SK-N-SH (cell line): ENCODE measurements around the gene HRH1. TPM values are rescaled to one million over a fixed set of nuclear protein-coding genes. Genes with fewer than 3 reads are reported as not detected.
A peak's percentile ranks its signal among the peaks of the same experiment; 100 is the strongest.

Experiments used
- CTCF ChIA-PET: fragments of 300-600, 350-600 bp; formaldehyde crosslinking; extraction: SDS; loops from one replicate; lab custom pipeline; 2021; lab: Yijun Ruan, JAX
- POLR2A ChIA-PET: fragments of 350-600 bp; sonication (Branson Sonifier 250); formaldehyde crosslinking; extraction: SDS; loops from one replicate; lab custom pipeline; 2020; ENCODE audit warnings: antibody characterized with exemption, inconsistent platforms; lab: Yijun Ruan, JAX
- DNase-seq: peaks from one replicate; pipeline ENCODE4 v3.0.0; 2012
- H2AFZ ChIP-seq: fragments of 200-600 bp; sonication (generic); 2 replicates; pipeline ENCODE4 v1.8.1; 2016; ENCODE audit warnings: antibody characterized with exemption, mild to moderate bottlenecking, low read depth
- H3F3A ChIP-seq: fragments of 200-600 bp; sonication (generic); replicated peaks from 2 replicates; pipeline ENCODE3; 2016; ENCODE audit warnings: antibody characterized with exemption, mild to moderate bottlenecking; ENCODE audit not compliant: insufficient read depth
- H3K27ac ChIP-seq, 2 experiments: fragments of 200-500 bp in 1 of 2; fragments of 200-600 bp in 1 of 2; sonication (Bioruptor generic) in 1 of 2; sonication (generic), shearing (Covaris generic) in 1 of 2; 2 replicates each; pipeline versions ENCODE4 v1.5.1 to v1.6.1; 2014 to 2016; ENCODE audit warnings: low read depth in 2 of 2, inconsistent platforms in 1 of 2, low read length in 1 of 2, mild to moderate bottlenecking in 1 of 2, mixed read lengths in 1 of 2
- H3K27me3 ChIP-seq: fragments of 200-600 bp; sonication (generic), shearing (Covaris generic); 2 replicates; pipeline ENCODE4 v1.6.1; 2016; ENCODE audit warnings: mixed run types; ENCODE audit not compliant: insufficient read depth
- H3K36me3 ChIP-seq, 2 experiments: fragments of 200-500 bp in 1 of 2; fragments of 200-600 bp in 1 of 2; sonication (Bioruptor generic) in 1 of 2; sonication (generic) in 1 of 2; replicated peaks in 1 of 2; 2 replicates each; pipeline versions ENCODE3 to v1.5.1; 2014 to 2016; ENCODE audit warnings: low read length in 1 of 2, mild to moderate bottlenecking in 1 of 2; ENCODE audit not compliant: insufficient read depth in 2 of 2, control insufficient read depth in 1 of 2
- H3K4me1 ChIP-seq, 2 experiments: fragments of 200-500 bp in 1 of 2; fragments of 200-600 bp in 1 of 2; sonication (Bioruptor generic) in 1 of 2; sonication (generic), shearing (Covaris generic) in 1 of 2; 2 replicates each; pipeline versions ENCODE4 v1.5.1 to v1.6.1; 2014 to 2016; ENCODE audit warnings: low read depth in 1 of 2, low read length in 1 of 2, mixed run types in 1 of 2; ENCODE audit not compliant: insufficient read depth in 2 of 2, control insufficient read depth in 1 of 2
- H3K4me2 ChIP-seq: fragments of 200-600 bp; sonication (generic), shearing (Covaris generic); 2 replicates; pipeline ENCODE4 v1.6.1; 2017; ENCODE audit warnings: mixed run types
- H3K4me3 ChIP-seq, 2 experiments: fragments of 200-500 bp in 1 of 2; fragments of 200-600 bp in 1 of 2; sonication (Bioruptor generic) in 1 of 2; sonication (generic), shearing (Covaris generic) in 1 of 2; 2 replicates each; pipeline versions ENCODE4 v1.5.1 to v1.8.1; 2014 to 2016; ENCODE audit warnings: low read depth in 2 of 2, inconsistent platforms in 1 of 2, low read length in 1 of 2, mild to moderate bottlenecking in 1 of 2, mixed read lengths in 1 of 2, moderate library complexity in 1 of 2
- H3K79me2 ChIP-seq: fragments of 200-600 bp; sonication (generic); 2 replicates; pipeline ENCODE4 v1.8.1; 2017; ENCODE audit warnings: mild to moderate bottlenecking; ENCODE audit not compliant: insufficient read depth
- H3K9ac ChIP-seq: fragments of 200-600 bp; sonication (generic); 2 replicates; pipeline ENCODE4 v1.6.1; 2017; ENCODE audit warnings: mixed run types
- H3K9me2 ChIP-seq: fragments of 200-600 bp; sonication (generic); 2 replicates; pipeline ENCODE4 v1.6.1; 2017; ENCODE audit warnings: mixed run types
- H3K9me3 ChIP-seq: fragments of 200-600 bp; sonication (generic); 2 replicates; pipeline ENCODE4 v1.6.1; 2017; ENCODE audit warnings: mixed run types, mild to moderate bottlenecking, moderate library complexity
- H4K20me1 ChIP-seq: fragments of 200-600 bp; sonication (generic); 2 replicates; pipeline ENCODE4 v1.6.1; 2017; ENCODE audit warnings: mild to moderate bottlenecking, mixed run types; ENCODE audit not compliant: insufficient read depth
- CHD2 ChIP-seq: fragments of 150-350 bp; IDR thresholded peaks from 2 replicates; pipeline ENCODE4 v1.6.1; 2018; ENCODE audit warnings: low read length; ENCODE audit not compliant: partially characterized antibody
- CTCF ChIP-seq: fragments of 200-600 bp; sonication (generic); IDR thresholded peaks from 2 replicates; pipeline ENCODE4 v1.6.1; 2017; ENCODE audit warnings: antibody characterized with exemption, mild to moderate bottlenecking, moderate library complexity
- ELF1 ChIP-seq: IDR thresholded peaks from 2 replicates; pipeline ENCODE4 v1.4.0; 2012
- EP300 ChIP-seq, 2 experiments: IDR thresholded peaks; 2 replicates each; pipeline versions ENCODE4 v1.4.0 to v1.6.1; 2012; ENCODE audit warnings: borderline replicate concordance in 1 of 2, low read depth in 1 of 2, low read length in 1 of 2
- EZH2phosphoT487 ChIP-seq: fragments of 200-600 bp; sonication (generic); IDR thresholded peaks from 2 replicates; pipeline ENCODE4 v1.6.1; 2017; ENCODE audit warnings: low read depth, mixed run types, mild to moderate bottlenecking, antibody characterized with exemption, moderate library complexity, borderline replicate concordance
- FOSL2 ChIP-seq: IDR thresholded peaks from 2 replicates; pipeline ENCODE4 v1.4.0; 2012; ENCODE audit warnings: low read depth, mild to moderate bottlenecking, moderate library complexity, borderline replicate concordance
- FOXJ3 ChIP-seq: sonication (generic); formaldehyde crosslinking; IDR thresholded peaks from 2 replicates; pipeline ENCODE4 v1.5.1; 2020; ENCODE audit warnings: mild to moderate bottlenecking, missing genetic modification reagents
- GABPA ChIP-seq: IDR thresholded peaks from 2 replicates; pipeline ENCODE4 v1.4.0; 2012; ENCODE audit warnings: low read depth, mild to moderate bottlenecking
- GATA2 ChIP-seq: sonication (generic); formaldehyde crosslinking; IDR thresholded peaks from 2 replicates; pipeline ENCODE4 v1.5.0; 2020; ENCODE audit warnings: mild to moderate bottlenecking, missing genetic modification reagents
- MAX ChIP-seq: IDR thresholded peaks from 2 replicates; pipeline ENCODE4 v1.4.0; 2012; ENCODE audit warnings: low read depth
- MEF2A ChIP-seq: IDR thresholded peaks from 2 replicates; pipeline ENCODE4 v1.4.0; 2012; ENCODE audit warnings: low read depth, borderline replicate concordance
- MXI1 ChIP-seq: IDR thresholded peaks from 2 replicates; pipeline ENCODE4 v1.6.1; 2012; ENCODE audit warnings: mild to moderate bottlenecking, low read depth, low read length, improper control_type of control experiment
- NFIC ChIP-seq: IDR thresholded peaks from 2 replicates; pipeline ENCODE4 v1.4.0; 2012; ENCODE audit warnings: borderline replicate concordance
- NRF1 ChIP-seq: IDR thresholded peaks from 2 replicates; pipeline ENCODE4 v1.6.1; 2012; ENCODE audit warnings: low read depth, mild to moderate bottlenecking, low read length
- RCOR1 ChIP-seq: fragments of 150-350 bp; IDR thresholded peaks from 2 replicates; pipeline ENCODE4 v1.6.1; 2017; ENCODE audit warnings: antibody characterized with exemption, low read length
- RFX5 ChIP-seq: IDR thresholded peaks from 2 replicates; pipeline ENCODE4 v1.6.1; 2012; ENCODE audit warnings: mild to moderate bottlenecking, improper control_type of control experiment, low read length
- SIN3A ChIP-seq: IDR thresholded peaks from 2 replicates; pipeline ENCODE4 v1.6.1; 2012; ENCODE audit warnings: low read depth, mild to moderate bottlenecking, low read length, moderate library complexity, borderline replicate concordance
- SMC3 ChIP-seq: IDR thresholded peaks from 2 replicates; pipeline ENCODE4 v1.6.1; 2012; ENCODE audit warnings: low read depth, low read length, improper control_type of control experiment
- TAF1 ChIP-seq: IDR thresholded peaks from 2 replicates; pipeline ENCODE4 v1.6.1; 2012; ENCODE audit warnings: low read depth, mild to moderate bottlenecking, low read length, moderate library complexity, borderline replicate concordance
- TCF12 ChIP-seq: IDR thresholded peaks from 2 replicates; pipeline ENCODE4 v1.4.0; 2012
- TEAD4 ChIP-seq: IDR thresholded peaks from 2 replicates; pipeline ENCODE4 v1.4.0; 2012; ENCODE audit warnings: mild to moderate bottlenecking, borderline replicate concordance; ENCODE audit not compliant: insufficient read depth
- USF2 ChIP-seq: fragments of 150-350 bp; IDR thresholded peaks from 2 replicates; pipeline ENCODE4 v1.6.1; 2017; ENCODE audit warnings: antibody characterized with exemption, low read length, low read depth, borderline replicate concordance
- YY1 ChIP-seq: IDR thresholded peaks from 2 replicates; pipeline ENCODE4 v1.4.0; 2012; ENCODE audit warnings: low read depth, mild to moderate bottlenecking
- ZBTB33 ChIP-seq: IDR thresholded peaks from 2 replicates; pipeline ENCODE4 v1.4.0; 2012; ENCODE audit warnings: low read depth, borderline replicate concordance
- WGBS: methylation state at CpG from one replicate; pipeline ENCODE4 v1.1.6; 2017; ENCODE audit warnings: low lambda C conversion rate; 5-methylcytosine and 5-hydroxymethylcytosine counted together
- polyA plus RNA-seq, 3 experiments: library from polyadenylated mRNA; depleted of rRNA; stranded (reverse); fragments of >200 nt; gene quantifications; 2 replicates each; pipeline ENCODE4 v1.2.3, GENCODE V29; 2012
- TF ChIP-seq, protein P1 (sequence below): IDR thresholded peaks from 2 replicates; pipeline ENCODE4 v1.4.0; 2012; ENCODE audit warnings: low read depth, borderline replicate concordance
- TF ChIP-seq, protein P2 (sequence below): IDR thresholded peaks from 2 replicates; pipeline ENCODE4; 2012

Gene HRH1
- polyA plus RNA-seq, 1 of the 3 experiments (the other 2 are of a cell fraction): 6.2 TPM

GRCh38 chr3:11195721-11196332, 41.5 kb downstream of the HRH1 start:
- CTCF ChIA-PET: interaction anchor here (1.4 to 3.4 kb wide), 4 partner anchors 39 to 135 kb away, joined by 4 to 16 read pairs (median 10); no protein-coding TSS in a partner anchor
- H3K4me1 ChIP-seq: peaks cover 18 to 34% of the 10 kb centered on the region in 2 experiments
- DNase-seq: no peak
- TF ChIP-seq ELF1 (no peak), MAX (peak; percentile 15; the same call in 1 of the 2 replicates), TCF12 (peak; percentile 46; the same call in 1 of the 2 replicates), TEAD4 (no peak), RFX5 (no peak), USF2 (no peak), NFIC (peak; percentile 42; the same call in 1 of the 2 replicates), ZBTB33 (no peak), GATA2 (CRISPR knock-in tag) (no peak), GABPA (no peak), SIN3A (peak; percentile 68; the same call in 1 of the 2 replicates), FOXJ3 (CRISPR knock-in tag) (no peak), CHD2 (no peak), CTCF (no peak), FOSL2 (peak; percentile 20; the same call in 1 of the 2 replicates), EP300 (IDR thresholded peaks at IDR 0.05; ENCODE audit: borderline replicate concordance in 1 of 2, low read depth in 1 of 2, low read length in 1 of 2) (peak in 1 of 2 experiments; percentile 27; a peak in 1 of 4 replicates), YY1 (no peak), TAF1 (peak; percentile 36; the same call in 1 of the 2 replicates), MXI1 (no peak), RCOR1 (no peak), NRF1 (no peak), SMC3 (no peak), MEF2A (no peak), EZH2phosphoT487 (no peak)
- TF ChIP-seq, protein P1, sequence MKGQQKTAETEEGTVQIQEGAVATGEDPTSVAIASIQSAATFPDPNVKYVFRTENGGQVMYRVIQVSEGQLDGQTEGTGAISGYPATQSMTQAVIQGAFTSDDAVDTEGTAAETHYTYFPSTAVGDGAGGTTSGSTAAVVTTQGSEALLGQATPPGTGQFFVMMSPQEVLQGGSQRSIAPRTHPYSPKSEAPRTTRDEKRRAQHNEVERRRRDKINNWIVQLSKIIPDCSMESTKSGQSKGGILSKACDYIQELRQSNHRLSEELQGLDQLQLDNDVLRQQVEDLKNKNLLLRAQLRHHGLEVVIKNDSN: no peak
- TF ChIP-seq, protein P2, sequence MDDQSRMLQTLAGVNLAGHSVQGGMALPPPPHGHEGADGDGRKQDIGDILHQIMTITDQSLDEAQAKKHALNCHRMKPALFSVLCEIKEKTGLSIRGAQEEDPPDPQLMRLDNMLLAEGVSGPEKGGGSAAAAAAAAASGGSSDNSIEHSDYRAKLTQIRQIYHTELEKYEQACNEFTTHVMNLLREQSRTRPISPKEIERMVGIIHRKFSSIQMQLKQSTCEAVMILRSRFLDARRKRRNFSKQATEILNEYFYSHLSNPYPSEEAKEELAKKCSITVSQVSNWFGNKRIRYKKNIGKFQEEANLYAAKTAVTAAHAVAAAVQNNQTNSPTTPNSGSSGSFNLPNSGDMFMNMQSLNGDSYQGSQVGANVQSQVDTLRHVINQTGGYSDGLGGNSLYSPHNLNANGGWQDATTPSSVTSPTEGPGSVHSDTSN: peak; percentile 69

More at GRCh38 chr3:11195721-11196332, 41.5 kb downstream of the HRH1 start:
- POLR2A ChIA-PET: no interaction called here
- H3K4me2 ChIP-seq: peak overlapping the region; percentile 81
- H3K9ac ChIP-seq: peak overlapping the region; percentile 73
- H4K20me1 ChIP-seq: no peaks in the 10 kb centered on the region
- H3K27ac ChIP-seq: peak overlapping the region; percentile 50 to 94
- peaks cover 0 to 8% of the 10 kb centered on the region in 2 experiments for H3K36me3 ChIP-seq
- H3K9me3 ChIP-seq: no peaks in the 10 kb centered on the region
- H3K4me3 ChIP-seq: peak overlapping the region; percentile 14 to 47; a peak in 3 of 4 replicates
- H3K79me2 ChIP-seq: peaks cover 86% of the 10 kb centered on the region
- no peak overlapping the region for H2AFZ ChIP-seq
- H3F3A ChIP-seq: peaks cover 58% of the 10 kb centered on the region
- H3K9me2 ChIP-seq: no peaks in the 10 kb centered on the region
- no peaks in the 10 kb centered on the region for H3K27me3 ChIP-seq
- WGBS: 30% methylated on average over 10 of the region's 10 CpGs
